ENCODE measurements around the gene RTKN.
"Not testable (repeated sequence)": the region's sequence is repeated elsewhere in the genome, so short reads cannot be mapped to it uniquely, and the experiment has no call there.

RTKN gene, protein sequence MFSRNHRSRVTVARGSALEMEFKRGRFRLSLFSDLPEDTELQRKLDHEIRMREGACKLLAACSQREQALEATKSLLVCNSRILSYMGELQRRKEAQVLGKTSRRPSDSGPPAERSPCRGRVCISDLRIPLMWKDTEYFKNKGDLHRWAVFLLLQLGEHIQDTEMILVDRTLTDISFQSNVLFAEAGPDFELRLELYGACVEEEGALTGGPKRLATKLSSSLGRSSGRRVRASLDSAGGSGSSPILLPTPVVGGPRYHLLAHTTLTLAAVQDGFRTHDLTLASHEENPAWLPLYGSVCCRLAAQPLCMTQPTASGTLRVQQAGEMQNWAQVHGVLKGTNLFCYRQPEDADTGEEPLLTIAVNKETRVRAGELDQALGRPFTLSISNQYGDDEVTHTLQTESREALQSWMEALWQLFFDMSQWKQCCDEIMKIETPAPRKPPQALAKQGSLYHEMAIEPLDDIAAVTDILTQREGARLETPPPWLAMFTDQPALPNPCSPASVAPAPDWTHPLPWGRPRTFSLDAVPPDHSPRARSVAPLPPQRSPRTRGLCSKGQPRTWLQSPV

DNA sequence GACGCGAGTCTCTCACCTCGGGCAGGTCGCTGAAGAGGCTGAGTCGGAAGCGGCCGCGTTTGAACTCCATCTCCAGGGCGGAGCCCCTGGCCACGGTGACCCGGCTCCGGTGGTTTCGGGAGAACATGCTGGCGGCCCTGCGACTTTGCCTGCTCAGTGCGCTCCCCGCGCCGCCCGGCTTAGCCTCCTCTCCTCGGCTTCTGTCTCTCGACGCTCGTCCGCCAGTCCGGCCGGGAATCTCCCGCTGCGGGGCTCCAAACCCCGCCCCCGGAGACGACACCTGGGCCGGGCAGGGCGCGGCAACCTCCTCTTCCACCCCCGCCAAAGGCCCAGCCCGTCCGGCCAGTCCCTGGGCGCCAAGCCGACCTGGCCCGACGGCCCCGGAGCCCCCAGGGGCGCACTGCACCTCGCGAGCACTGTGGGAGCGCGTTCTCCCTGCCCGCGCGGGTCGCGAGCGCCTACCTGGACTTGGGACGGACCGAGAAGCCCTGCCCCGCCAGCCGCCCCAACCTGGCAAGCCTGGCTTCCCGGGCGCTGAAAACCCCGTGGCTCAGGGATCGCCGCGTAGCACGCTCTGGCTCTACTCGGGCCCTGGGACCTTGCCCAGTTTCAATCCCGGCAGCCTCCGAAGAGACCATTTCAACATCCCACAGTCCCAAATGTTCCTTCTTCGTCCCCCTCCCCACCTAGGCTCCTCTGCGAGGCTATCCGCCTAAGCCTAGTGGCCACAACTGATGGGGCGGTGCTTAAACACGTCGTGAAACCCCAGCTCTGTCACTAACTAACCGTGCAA lies at the start of gene RTKN:
TSS of gene RTKN (minus strand) at position 248 of the 793 bp plus-strand sequence. CDS start at position 127, 121 bp downstream.
- DNase-seq: peak; percentile 46

DNA sequence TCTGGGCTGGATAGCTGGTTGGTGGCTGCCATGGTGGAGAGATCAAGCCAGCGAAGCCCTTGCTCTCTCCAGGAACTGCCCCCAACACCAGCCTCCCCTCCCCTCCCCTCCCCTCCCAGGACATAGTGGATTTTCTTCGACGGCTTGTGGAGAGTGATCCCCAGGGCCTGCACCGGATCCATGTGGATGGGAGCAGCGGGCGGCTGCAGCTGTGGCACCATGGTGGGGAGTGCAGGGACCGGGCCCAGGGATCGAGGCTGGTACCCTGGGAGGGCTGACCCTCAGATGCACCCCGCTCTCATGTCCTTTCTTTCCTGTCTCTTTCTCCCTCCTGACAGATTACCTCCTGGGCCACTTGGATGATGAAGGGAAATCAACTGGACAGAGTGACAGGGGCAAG lies 48.2 kb upstream of the RTKN start:
- no peak for DNase-seq

DNA sequence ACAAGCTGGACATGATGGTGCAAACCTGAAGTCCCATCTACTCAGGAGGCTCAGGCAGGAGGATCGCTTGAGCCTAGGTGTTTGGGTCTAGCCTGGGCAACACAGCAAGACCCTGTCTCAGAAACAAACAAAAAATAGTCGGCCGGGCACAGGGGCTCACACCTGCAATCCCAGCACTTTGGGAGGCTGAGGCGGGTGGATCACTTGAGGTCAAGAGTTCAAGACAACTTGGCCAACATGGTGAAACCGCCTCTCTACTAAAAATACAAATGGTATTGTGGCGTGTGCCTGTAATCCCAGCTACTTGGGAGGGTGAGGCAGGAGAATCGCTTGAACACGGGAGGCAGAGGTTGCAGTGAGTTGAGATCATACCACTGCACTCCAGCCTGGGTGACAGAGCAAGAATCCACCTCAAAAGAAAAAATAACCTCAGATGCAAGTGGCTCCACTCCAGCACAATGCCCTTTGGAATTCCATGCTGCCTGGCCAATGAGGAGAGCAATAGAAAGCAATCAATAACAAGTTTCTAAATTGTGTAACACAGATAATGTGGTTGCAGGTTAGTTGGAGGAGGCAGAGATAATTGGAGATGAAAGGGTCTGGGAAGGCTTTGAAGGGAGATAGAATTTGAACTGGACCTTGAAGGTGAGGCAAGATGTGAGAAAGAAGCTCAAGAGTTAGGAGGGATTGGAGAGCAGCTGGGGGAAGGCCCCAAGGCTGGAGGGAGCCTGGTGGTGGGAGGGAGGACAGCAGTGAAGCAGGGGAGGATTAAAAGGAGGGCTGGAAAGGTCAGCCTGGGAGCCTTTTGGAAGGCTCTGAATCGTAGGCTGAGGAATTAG lies 47.1 kb upstream of the RTKN start:
- no peak for DNase-seq

DNA sequence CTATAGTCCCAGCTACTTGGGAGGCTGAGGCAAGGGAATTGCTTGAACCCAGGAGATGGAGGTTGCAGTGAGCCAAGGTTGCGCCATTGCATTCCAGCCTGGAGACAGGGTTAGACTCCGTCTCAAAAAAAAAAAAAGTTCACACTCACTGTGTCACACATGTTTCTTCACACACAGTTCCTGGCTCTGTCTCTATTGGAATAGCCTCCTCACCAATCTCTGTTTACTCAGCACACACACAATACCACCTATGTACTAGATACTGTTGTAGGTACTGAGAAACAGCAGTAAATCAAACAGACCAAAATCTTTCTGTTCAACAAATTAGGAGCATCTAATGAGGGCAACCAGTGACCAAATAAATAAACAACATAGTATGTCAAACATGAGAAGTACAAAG lies 44.4 kb upstream of the RTKN start:
- no peak for DNase-seq

DNA sequence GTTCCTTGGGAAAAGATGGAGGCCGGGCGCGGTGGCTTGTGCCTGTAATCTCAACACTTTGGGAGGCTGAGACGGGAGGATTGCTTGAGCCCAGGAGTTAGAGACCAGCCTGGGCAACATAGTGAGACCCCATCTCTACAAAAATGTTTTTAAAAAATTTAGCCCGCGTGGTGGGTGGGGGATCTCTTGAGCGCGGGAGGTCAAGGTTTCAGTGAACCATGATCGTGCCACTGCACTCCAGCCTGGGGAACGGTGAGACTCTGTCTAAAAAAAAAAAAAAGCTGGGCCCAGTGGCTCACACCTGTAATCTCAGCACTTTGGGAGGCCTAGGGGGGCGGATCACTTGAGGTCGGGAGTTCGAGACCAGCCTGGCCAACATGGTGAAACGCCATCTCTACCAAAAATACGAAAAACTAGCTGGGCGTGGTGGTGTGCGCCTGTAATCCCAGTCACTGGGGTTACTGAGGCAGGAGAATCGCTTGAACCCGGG lies 42.0 kb upstream of the RTKN start:
- not testable (repeated sequence) for DNase-seq

DNA sequence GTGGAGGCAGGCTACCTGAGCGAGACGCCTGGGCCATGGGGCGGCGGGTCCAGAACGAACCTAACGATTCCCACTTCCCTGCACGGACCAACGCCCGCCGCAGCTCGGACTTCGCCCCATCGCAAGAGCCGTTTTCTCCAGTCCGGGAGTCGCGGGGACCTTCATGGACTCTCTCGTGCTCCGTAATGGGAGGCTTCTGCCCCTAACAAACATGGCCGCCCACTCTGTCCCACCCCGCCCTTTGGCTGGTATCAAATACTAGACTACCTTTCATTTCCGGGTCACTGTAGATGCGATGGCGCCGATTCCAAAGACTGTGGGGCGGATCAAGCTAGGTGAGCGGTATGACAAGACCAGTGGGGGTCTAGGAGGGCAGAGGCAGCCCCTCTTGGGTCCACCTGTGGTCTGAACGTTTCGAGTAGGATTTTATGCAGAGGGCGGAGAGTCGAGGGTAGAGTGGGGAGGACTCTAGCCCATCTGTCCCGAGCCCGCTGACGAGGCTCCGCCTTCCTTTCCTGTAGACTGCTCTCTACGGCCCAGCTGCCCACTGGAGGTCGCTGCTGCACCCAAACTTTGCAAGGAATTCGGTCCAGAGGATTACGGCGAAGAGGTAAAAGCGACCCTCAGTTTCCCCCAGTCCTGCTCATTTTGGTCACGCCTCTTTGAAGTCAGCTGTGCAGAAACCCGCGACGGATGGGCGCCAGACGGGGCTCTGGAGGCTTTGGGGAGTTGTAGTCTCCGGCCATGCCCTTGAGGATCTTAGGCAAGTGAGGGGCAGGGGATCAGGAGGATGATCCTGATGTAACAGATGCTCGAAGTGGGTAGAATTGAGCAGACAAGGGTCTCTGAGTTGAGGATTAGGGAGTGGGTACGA lies 41.3 kb upstream of the RTKN start, which contains the start of the genes CCDC142 and TTC31:
TSS of gene CCDC142 (minus strand) at position 198 of the 874 bp plus-strand sequence. CDS start at position 37, 161 bp downstream.
TSS of gene TTC31 (plus strand) at position 281 of the 874 bp plus-strand sequence. CDS start at position 296, 15 bp downstream.
- peak; percentile 95 for DNase-seq

DNA sequence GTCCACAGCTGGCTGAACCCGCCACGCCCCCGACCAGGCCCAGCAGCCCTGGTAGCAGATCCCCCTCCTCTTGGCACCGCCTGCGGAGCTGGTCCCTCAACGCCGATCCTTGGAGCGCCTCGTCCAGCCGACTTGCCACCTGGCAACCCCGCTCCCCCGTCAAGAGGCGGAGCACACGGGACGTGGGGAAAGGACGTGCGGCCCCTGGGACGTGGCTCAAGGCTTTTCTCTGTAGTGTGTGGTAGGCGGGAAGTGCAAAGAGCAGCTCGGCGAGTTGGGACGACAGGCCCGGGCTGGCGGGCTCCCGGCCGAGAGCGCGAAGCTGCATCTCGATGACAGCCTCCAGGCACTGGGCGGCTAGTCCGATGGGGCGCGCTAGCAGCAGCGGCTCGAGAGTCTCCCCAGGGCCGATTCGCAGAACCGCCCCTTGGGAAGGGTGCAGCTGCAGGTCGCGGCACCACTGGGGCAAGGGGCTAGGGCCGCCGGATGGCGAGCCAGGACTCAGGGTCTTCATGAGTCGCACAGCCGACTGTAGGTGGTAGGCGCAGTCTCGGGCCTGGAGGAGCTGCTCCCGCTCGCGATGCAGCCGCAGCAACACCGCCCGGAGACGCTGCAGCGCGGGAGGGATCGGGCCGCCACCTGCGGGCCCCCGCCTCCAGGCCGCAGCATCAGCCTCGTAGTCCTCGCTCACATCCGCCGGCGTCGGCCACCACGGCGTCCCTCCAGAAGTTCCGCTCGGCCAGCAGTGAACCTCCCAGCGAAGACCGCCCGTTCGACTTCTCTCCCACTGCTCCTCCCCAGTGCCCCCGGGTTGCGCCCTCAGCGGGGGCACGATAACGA lies 40.4 kb upstream of the RTKN start:
- peak; percentile 67 for DNase-seq

DNA sequence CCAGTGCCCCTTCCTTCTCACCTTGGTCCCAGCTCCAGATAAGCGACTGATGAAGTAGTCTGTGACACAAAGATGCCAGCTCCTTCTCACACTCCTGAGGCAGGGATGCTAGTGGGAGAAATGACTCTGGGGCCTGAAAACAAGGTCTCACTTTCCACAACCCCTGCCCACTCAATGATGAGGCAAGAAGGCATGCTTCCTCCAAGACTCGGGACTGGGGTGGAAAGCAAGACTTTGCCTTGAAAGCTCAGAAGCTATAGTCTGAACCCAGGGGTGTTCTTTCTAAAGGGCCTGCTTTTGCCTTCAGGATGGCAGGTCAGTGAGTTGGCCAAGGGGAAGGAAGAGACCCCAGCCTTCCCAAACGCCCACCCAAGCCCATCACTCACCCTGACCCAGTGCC lies 39.7 kb upstream of the RTKN start:
- no peak for DNase-seq

DNA sequence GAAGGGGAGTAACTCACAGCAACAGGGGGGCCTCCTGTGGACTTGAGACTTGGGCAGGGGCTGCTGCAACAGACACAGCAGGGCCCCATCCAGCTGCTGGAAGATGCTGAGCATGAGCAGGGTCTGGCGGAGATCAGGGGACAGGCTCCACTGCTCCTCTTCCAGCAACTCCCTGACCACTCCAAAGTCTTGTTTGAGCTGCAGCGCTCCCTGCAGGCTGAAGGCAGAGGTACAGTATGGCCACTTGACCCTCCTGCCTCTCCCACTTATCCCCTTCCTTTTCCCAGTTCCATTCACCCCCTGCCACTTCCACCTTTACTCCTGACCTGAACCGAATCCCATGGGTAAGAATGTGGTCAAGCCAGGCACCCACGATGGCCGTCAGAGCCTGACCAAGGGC lies 33.2 kb upstream of the RTKN start:
- DNase-seq: no peak

DNA sequence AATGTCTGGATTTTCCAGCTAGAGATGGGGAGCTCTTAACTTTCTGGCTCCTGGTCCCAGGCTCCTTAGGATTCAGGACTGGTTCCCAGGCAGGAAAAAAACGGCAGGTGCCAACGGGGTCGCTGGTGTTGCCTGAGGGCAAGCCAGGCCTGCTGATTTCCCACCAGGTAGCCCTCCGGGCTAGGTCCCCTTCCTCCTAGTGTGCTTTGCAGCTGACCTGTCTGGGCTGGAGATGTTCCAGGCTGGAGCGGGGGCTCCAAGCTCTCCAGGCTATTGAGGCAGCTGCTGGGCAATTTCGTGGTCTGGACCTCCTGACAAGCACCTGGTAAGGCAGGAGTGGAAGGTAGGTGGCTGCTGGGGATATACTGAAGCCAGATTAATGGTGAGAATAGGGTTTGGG lies 32.7 kb upstream of the RTKN start:
- DNase-seq: no peak

DNA sequence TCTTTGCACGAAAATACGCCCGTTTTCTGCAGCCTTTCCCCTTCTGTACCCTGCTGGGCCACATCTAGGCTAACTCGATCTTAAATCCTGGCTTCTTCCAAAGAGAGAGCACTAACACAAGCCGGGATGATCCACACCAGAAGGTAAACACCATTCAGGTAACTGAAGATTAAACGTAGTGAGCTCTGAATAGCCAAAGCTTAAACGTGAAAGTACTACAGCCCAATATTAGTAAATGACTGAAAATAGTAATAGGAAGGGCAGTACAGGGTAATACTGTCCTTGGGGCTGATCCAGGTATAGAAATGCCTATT lies 31.2 kb upstream of the RTKN start:
- DNase-seq: no peak

DNA sequence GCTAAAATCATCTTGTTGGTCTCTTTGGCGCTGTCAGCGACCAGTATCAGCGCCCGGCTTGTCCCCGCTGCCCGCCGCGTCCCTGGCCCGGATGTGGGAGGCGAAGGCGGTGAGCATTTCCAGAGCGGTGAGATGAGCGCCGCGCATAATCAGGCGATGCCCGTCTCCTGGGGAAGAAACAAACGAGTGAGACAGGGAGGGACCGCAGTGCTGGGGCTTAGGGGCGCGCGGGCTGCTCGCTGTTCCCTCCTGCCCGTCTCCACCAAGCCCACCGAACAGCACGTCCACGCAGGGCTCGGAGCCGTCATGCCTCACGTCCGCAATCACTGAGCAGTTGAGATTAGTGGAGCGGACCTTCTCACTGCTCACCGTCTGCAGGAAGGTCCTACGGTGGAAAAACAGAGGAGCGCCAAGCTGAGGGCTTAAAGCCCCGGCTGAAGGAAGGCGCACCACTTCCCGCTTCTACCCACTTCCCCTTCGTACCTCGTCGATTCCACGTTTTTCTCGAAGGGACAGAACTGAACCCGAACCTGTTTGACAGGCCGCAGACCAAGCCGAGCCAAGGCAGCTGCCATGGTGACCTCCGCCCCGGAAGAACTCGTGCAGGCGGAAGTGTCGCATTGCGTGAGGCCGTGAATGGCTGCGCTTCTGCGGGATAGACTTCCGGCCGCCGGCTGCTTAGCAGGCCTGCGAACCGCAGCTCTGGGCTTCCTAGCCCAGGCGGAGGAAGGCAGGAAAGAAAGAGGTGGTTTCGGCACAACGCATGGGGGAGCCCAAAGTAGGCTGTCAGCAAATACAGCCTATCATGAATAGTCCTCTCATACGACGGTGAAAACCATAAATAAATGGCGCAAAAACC lies 30.6 kb upstream of the RTKN start, which contains the start of gene MRPL53:
TSS of gene MRPL53 (minus strand) at position 595 of the 859 bp plus-strand sequence. CDS start at position 575, 20 bp downstream.
- peak; percentile 96 for DNase-seq

DNA sequence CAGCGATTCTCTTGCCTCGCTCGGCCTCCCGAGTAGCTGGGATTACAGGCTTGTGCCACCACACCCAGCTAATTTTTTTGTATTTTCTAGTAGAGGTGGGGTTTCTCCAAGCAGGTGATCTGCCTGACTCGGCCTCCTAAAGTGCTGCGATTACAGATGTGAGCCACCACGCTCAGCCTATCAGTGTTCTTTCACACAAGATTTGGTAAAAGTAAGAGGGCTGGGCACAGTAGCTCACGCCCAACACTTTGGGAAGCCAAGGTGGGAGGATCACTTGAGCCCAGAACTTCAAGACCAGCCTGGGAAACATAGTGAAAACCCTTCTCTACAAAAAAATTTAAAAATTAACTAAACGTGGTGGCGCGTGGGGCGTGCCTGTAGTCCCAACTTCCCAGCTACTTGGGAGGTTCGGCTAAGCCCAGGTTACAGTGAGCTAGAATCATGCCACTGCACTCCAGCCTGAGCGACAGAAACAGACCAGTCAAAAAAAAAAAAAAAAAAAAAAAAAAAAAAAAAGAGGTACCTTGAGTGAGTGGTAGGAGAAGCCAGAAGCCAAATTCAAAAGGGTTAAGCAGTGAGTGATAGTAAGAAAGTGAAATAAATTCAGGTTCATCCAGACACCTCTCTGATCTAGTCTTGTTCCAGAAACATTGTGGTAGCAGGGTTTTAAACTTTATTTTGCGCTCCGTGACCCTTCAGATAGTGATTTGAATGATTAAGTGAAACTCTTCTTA lies 29.8 kb upstream of the RTKN start:
- no peak for DNase-seq

DNA sequence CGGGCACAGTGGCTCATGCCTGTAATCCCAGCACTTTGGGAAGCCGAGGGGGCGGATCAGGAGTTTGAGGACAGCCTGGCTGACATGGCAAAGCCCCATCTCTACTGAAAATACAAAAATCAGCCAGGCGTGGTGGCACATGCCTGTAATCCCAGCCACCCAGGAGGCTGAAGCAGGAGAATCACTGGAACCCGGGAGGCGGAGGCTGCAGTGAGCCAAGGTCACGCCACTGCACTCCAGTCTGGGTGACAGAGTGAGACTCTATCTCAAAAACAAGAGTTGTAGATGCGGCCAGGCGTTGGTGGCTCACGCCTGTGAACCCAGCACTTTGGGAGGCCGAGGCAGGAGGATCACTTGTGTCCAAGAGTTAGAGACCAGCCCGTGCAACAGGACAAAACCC lies 29.0 kb upstream of the RTKN start:
- DNase-seq: not testable (repeated sequence)

DNA sequence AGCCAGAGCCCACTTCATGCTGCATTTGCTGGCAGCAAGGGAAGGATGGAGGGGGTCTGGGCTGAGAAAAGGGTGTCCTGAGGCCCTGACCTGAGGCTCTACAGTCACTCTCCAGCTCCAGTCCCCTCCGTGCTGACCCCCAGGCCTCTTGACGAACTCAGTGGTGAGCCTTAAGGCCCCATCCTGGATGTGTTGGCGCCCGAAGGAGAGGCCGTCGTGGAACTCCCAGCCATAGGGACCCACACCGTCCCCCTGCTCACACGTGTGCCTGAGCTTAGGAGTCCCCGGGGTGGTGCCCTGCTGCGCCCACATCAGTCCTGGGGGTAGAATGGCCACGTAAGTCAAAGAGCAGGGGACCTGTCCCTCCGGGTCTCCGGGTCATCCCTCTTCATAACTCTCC lies 22.7 kb upstream of the RTKN start:
- DNase-seq: no peak

DNA sequence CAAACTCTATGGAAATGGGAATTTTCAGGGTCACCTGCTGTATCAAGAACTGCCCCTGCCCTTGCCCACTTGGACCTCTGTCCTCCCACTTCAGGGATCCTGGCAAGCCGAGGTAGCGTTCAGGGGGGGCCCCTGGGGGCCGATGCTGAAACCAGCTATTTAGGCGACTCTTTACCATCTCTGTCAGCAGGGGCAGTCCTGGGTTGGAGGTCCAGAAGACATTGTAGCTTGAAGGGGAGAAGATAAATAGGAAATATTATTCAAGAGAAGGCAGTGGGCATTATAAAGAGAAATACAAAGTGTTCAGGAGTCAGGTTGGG lies 21.0 kb upstream of the RTKN start:
- no peak for DNase-seq

DNA sequence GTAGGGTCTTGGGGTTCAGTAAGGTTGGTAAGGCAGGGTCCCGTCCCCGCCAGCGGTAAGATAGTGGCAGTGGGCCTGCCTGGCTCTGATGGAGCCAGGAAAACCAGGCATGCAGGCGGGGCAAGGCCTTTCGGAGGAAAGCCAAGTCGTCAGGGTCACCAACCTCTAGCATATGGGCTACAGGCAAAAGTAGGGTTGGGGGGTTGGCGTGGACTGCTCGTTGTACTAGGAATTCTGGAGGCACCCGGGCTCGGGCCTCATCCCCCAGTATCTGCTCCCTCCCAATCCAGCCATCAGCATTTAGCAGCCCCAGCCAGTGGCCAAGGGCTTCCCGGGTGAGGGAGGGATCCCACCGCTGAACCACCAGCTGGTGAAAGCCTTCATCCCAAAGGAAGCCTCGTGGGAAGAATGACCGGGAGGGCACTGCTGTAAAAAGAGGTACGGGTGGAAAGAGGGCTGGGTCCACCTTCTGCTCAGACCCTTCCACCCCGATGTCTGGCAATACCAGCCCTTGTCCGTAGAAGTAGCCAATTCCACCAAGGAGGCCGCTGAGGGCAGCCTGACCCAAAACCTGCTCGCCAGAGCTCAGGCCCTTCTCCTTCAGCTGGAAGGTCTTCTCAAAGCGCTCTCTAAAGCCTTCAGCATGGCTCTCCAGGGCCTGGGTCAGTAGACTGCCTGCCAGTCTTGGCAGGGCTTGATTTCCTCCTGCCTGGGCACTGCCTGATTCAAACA lies 20.5 kb upstream of the RTKN start:
- DNase-seq: no peak
